ENCODE data around the gene SLC25A51.

Gene SLC25A51

DNA sequence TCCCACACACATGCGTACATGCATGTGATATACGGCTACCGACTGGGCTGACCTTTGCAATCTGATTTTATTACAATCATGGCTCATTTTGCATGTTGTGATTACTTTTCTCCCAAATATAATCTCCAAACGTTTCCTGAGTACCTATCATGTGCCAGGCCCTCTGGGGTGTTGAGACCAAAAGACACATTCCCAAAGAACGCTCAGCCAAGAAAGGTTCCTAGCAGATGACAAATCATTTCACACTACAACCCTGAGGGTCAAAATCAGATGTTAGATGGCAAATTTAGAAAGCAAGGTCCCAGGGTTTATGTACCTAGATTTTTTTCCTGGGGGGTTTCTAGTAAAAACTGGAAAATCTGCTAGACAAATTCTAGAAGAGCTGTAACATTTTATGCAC, 32.4 kb upstream of the SLC25A51 start:
- H3K79me2 ChIP-seq (ENCODE audit: low read length): no peaks in the 10 kb centered on the region
- H3K27me3 ChIP-seq (replicated peaks; ENCODE audit: insufficient read depth, low read length): no peaks in the 10 kb centered on the region
- H3K4me2 ChIP-seq (ENCODE audit: low read depth, low read length): no peak overlapping the region
- H2AFZ ChIP-seq (ENCODE audit: low read length): no peak overlapping the region
- no peak for DNase-seq
- H3F3A ChIP-seq (ENCODE audit: insufficient read depth, low read length): no peaks in the 10 kb centered on the region
- H3K9me2 ChIP-seq (replicated peaks; ENCODE audit: insufficient read depth, low read length): no peaks in the 10 kb centered on the region
- no peaks in the 10 kb centered on the region for H3K9me3 ChIP-seq (replicated peaks; ENCODE audit: insufficient read depth, low read length)
- H3K4me3 ChIP-seq (ENCODE audit: low read length): no peak overlapping the region
- H3K9ac ChIP-seq (ENCODE audit: low read length): no peak overlapping the region
- TF ChIP-seq, protein P1, sequence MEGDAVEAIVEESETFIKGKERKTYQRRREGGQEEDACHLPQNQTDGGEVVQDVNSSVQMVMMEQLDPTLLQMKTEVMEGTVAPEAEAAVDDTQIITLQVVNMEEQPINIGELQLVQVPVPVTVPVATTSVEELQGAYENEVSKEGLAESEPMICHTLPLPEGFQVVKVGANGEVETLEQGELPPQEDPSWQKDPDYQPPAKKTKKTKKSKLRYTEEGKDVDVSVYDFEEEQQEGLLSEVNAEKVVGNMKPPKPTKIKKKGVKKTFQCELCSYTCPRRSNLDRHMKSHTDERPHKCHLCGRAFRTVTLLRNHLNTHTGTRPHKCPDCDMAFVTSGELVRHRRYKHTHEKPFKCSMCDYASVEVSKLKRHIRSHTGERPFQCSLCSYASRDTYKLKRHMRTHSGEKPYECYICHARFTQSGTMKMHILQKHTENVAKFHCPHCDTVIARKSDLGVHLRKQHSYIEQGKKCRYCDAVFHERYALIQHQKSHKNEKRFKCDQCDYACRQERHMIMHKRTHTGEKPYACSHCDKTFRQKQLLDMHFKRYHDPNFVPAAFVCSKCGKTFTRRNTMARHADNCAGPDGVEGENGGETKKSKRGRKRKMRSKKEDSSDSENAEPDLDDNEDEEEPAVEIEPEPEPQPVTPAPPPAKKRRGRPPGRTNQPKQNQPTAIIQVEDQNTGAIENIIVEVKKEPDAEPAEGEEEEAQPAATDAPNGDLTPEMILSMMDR (IDR thresholded peaks at IDR 0.05; ENCODE audit: low read length): no peak
- no peaks in the 10 kb centered on the region for H3K36me3 ChIP-seq (replicated peaks; ENCODE audit: insufficient read depth, low read length)
- no peak overlapping the region for H3K27ac ChIP-seq (ENCODE audit: low read length)
- no peaks in the 10 kb centered on the region for H4K20me1 ChIP-seq (ENCODE audit: insufficient read depth, low read length)
- H3K4me1 ChIP-seq (ENCODE audit: low read length): no peaks in the 10 kb centered on the region

DNA sequence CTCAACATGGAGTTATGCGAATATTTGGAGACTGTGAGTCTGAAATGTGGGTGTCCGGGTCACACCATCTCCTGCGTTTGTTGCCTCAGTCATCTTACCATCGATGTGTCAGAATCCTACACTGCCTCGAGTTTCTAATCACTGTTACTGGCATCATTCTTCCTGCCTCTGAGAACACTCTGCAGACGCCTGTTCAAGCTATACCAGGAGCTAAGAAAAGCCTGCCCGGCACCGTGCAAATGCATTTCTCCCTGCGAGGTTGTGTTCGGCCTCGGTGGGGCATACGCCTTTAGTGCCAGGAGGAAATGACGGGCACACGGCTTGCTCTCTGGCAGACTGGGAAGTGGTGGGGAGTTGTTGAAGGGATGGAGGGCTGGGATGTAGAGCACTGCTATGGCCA, 31.2 kb upstream of the SLC25A51 start:
- no peak overlapping the region for H3K4me2 ChIP-seq (ENCODE audit: low read depth, low read length)
- no peaks in the 10 kb centered on the region for H3K36me3 ChIP-seq (replicated peaks; ENCODE audit: insufficient read depth, low read length)
- no peak overlapping the region for H3K27ac ChIP-seq (ENCODE audit: low read length)
- H3K9me3 ChIP-seq (replicated peaks; ENCODE audit: insufficient read depth, low read length): no peaks in the 10 kb centered on the region
- no peak overlapping the region for H3K4me3 ChIP-seq (ENCODE audit: low read length)
- H3K9ac ChIP-seq (ENCODE audit: low read length): no peak overlapping the region
- H2AFZ ChIP-seq (ENCODE audit: low read length): no peak overlapping the region
- H3K9me2 ChIP-seq (replicated peaks; ENCODE audit: insufficient read depth, low read length): no peaks in the 10 kb centered on the region
- no peaks in the 10 kb centered on the region for H3K4me1 ChIP-seq (ENCODE audit: low read length)
- no peaks in the 10 kb centered on the region for H4K20me1 ChIP-seq (ENCODE audit: insufficient read depth, low read length)
- no peaks in the 10 kb centered on the region for H3K79me2 ChIP-seq (ENCODE audit: low read length)
- H3F3A ChIP-seq (ENCODE audit: insufficient read depth, low read length): no peaks in the 10 kb centered on the region
- no peaks in the 10 kb centered on the region for H3K27me3 ChIP-seq (replicated peaks; ENCODE audit: insufficient read depth, low read length)
- TF ChIP-seq EZH2 (optimal IDR thresholded peaks at IDR 0.05; ENCODE audit: low read depth, low read length) (no peak), EZH2phosphoT487 (IDR thresholded peaks at IDR 0.05; ENCODE audit: low read length) (no peak)
- DNase-seq: no peak

DNA sequence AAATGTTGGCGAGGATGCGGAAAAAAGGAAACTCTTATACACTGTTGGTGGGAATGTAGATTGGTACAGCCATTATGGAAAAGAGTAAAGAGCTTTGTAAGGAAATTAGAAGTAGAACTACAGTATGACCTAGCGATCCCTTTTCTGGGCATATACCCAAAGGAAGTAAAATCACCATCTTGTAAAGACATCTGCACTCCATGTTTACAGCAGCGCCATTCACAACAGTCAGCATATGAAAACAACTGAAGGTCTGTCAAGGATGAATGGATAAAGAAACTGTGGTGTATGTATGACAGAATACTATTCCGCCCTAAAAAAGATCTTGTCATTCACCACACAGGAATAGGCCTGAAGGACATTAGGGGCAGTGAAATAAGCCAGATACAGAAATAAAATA, 27.7 kb upstream of the SLC25A51 start:
- Histone ChIP-seq H3K4me1 (ENCODE audit: low read length) (no peaks in the 10 kb centered on the region), H3K9me2 (replicated peaks; ENCODE audit: insufficient read depth, low read length) (no peaks in the 10 kb centered on the region), H3K9me3 (replicated peaks; ENCODE audit: insufficient read depth, low read length) (no peaks in the 10 kb centered on the region), H3K27me3 (replicated peaks; ENCODE audit: insufficient read depth, low read length) (no peaks in the 10 kb centered on the region), H3F3A (ENCODE audit: insufficient read depth, low read length) (no peaks in the 10 kb centered on the region), H2AFZ (ENCODE audit: low read length) (no peak overlapping the region), H3K36me3 (replicated peaks; ENCODE audit: insufficient read depth, low read length) (no peaks in the 10 kb centered on the region), H3K79me2 (ENCODE audit: low read length) (no peaks in the 10 kb centered on the region), H3K9ac (ENCODE audit: low read length) (no peak overlapping the region), H3K4me3 (ENCODE audit: low read length) (no peak overlapping the region), H4K20me1 (ENCODE audit: insufficient read depth, low read length) (no peaks in the 10 kb centered on the region), H3K4me2 (ENCODE audit: low read depth, low read length) (no peak overlapping the region), H3K27ac (ENCODE audit: low read length) (no peak overlapping the region)
- no peak for DNase-seq
- TF ChIP-seq EZH2phosphoT487 (IDR thresholded peaks at IDR 0.05; ENCODE audit: low read length) (no peak), EZH2 (optimal IDR thresholded peaks at IDR 0.05; ENCODE audit: low read depth, low read length) (no peak)
- TF ChIP-seq, protein P1 (IDR thresholded peaks at IDR 0.05; ENCODE audit: low read length): no peak

DNA sequence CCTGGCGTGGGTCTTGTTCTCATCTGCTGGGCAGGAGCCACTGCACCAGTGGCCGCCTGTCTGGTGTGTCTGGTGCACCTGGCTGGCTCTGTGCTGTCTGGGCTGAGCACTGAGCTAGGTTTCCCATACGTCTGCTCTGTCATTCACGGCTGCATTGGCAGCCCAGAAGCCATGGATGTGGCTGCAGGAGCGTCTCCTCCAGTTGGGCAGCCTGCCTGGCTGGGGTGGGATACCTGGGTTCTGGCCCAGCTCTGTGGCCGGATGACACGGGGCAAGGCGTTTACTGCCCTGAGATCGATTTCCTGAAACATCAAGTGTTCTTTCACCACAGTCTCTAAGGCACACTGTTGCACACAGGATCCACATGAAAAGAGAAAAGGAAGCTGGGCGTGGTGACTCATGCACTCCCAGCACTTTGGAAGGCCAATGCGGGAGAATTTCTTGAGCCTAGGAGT, 25.5 kb upstream of the SLC25A51 start:
- Histone ChIP-seq H3K79me2 (ENCODE audit: low read length) (no peaks in the 10 kb centered on the region), H3K4me1 (ENCODE audit: low read length) (no peaks in the 10 kb centered on the region), H3K9me2 (replicated peaks; ENCODE audit: insufficient read depth, low read length) (no peaks in the 10 kb centered on the region), H3K9me3 (replicated peaks; ENCODE audit: insufficient read depth, low read length) (no peaks in the 10 kb centered on the region), H2AFZ (ENCODE audit: low read length) (no peak overlapping the region), H3K4me3 (ENCODE audit: low read length) (no peak overlapping the region), H3K27ac (ENCODE audit: low read length) (no peak overlapping the region), H4K20me1 (ENCODE audit: insufficient read depth, low read length) (no peaks in the 10 kb centered on the region), H3K27me3 (replicated peaks; ENCODE audit: insufficient read depth, low read length) (no peaks in the 10 kb centered on the region), H3K36me3 (replicated peaks; ENCODE audit: insufficient read depth, low read length) (no peaks in the 10 kb centered on the region), H3K4me2 (ENCODE audit: low read depth, low read length) (no peak overlapping the region), H3F3A (ENCODE audit: insufficient read depth, low read length) (no peaks in the 10 kb centered on the region), H3K9ac (ENCODE audit: low read length) (no peak overlapping the region)
- no peak for DNase-seq
- TF ChIP-seq EZH2 (optimal IDR thresholded peaks at IDR 0.05; ENCODE audit: low read depth, low read length) (no peak), EZH2phosphoT487 (IDR thresholded peaks at IDR 0.05; ENCODE audit: low read length) (no peak)
- TF ChIP-seq, protein P1 (IDR thresholded peaks at IDR 0.05; ENCODE audit: low read length): no peak
